T-helper 1 cell (primary cell): ENCODE data around the gene C12orf57.

Source experiments
- DNase-seq, 5 donors: peaks; one replicate each; pipeline ENCODE4 v3.0.0-alpha.2; 2012 to 2020

Gene C12orf57

DNA sequence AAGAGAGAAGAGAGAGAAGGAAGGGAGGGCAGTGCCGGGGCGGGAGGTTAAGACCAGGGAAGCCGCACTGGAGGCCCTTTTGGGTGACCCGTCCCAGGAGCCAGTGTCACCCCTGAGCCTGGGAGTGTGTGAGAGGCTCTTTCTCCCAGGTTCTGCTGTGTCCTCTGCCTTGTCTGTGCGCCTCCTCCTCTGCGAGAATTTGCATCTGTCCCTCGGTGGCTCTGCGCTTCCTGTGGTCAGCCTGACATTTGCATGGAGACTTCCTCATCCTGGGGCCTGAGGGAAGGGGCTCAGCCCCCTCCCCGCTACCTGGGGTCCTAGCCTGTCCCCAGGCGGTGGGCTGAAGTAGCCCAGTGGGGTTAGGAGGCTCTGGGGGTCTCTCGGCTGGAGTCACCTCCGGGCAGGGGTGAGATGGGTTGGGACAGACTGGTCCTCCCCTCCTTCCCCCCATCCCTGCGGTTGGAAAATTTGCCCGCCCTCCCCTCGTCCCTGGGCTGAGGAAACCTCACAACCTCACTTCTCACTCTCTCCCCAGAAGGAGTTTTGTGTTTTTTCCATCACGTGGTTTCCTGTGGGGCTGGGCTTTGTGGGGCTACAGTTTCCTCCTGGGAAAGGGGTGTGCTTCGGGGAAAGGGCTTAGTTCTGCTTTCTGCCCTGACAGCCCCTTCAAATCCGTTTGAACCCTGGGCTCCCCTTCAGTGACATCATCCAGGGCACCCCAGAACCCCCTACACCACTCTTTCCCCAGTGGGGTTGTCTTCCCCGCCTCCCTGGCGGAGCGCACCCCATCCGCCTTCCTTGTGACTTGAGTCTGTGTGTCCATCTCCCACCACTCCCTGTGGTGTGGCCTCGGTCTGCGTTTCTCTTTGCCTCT is 9.9 kb downstream of the C12orf57 start:
- DNase-seq = peak; percentile 60 to 75 (median 73)

GRCh38 chr12:6954316-6955107 is 10.7 kb downstream of the C12orf57 start:
- no peak for DNase-seq

DNA sequence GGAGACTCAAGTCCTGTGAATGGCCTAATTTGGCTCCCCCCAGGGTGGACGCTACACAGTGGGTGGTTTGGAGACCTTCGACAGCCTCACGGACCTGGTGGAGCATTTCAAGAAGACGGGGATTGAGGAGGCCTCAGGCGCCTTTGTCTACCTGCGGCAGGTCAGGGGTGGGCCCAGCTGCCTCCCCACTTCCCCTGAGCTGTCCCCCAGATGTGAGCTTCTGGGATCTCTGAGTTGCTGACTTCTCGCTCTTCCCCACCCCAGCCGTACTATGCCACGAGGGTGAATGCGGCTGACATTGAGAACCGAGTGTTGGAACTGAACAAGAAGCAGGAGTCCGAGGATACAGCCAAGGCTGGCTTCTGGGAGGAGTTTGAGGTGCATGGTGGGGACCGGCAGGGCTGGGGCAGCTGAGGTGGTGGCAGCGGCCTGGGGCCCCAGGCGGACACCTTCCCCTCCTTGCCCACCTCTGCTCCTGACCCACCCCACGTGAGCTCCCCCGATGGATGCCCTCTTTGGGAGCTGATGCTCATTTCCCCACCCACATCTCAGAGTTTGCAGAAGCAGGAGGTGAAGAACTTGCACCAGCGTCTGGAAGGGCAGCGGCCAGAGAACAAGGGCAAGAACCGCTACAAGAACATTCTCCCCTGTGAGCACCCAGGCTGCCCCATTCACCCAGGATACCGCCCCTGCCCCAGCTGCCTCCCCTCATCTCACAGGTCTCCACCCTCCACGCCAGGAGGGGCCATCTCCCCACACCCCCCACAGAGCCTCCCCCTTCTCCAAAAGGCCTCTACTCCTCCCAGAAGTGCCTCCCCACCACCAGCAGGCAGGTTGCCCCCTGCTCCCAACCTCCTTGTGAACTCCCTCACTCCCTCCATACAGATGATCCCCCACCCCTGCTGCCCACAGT is 11.5 kb downstream of the C12orf57 start:
- no peak for DNase-seq

- DNase-seq = no peak
These were observed 12.4 kb downstream of the C12orf57 start for GRCh38 chr12:6956021-6956727.

DNA sequence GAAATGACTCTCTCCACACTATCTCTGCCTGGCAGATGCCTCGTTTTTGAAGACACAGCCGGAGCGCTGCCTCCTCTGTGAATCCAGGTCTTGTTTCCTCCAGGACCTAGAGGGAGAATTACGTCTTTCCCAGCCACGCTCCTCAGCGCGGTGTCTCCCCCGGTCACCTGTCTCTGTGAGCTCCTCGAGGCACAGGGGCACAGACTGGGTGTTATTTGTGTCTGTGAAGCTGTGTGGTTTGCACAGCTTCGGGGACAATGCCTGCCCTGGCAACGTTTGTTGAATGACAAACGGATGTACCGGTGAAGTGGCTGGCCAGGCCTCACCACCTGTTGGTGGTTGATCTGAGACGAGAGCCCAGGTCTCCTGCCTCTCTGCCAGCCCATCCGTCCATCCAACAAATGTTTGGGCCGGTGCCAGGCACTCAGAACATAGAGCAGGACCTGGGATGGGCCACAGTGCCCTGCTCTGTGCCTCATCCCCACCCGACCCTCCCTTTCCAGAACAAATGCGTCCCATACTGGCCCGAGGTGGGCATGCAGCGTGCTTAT is 13.4 kb downstream of the C12orf57 start:
- DNase-seq = peak in 1 of 5 donors; percentile 47

DNA sequence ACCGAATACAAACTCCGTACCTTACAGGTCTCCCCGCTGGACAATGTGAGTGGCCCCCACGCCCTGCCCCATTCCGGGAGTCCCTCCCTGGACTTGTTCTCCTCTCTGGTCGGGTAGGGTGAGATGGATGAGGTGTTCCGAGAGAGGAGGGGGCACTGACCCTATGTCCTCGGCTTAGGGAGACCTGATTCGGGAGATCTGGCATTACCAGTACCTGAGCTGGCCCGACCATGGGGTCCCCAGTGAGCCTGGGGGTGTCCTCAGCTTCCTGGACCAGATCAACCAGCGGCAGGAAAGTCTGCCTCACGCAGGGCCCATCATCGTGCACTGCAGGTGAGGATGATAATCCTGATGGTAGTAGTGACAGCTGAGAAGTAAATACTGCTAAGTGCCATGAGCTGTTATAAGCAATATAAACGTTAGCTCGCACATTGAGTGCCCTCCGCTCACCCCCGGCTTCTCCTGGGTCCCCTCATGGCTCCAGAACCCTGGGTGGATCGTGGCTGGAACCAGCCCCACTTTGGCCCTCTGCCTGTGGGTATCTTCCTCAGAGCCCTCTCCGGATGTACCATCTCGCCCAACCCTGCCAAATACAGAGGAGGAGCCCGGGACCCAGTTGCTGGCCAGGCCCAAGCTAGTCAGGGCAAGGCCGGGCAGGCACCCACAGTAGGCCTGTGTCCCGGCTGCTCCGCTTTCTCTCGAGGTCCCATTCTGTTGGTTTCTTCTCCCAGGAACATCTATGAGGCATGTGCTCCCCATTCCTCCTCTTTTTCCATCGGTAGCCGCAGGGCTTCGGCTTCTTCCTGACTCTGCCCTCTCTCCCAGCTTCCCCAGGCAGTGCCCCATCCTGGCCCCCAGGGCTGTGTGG is 14.2 kb downstream of the C12orf57 start:
- no peak for DNase-seq

DNA sequence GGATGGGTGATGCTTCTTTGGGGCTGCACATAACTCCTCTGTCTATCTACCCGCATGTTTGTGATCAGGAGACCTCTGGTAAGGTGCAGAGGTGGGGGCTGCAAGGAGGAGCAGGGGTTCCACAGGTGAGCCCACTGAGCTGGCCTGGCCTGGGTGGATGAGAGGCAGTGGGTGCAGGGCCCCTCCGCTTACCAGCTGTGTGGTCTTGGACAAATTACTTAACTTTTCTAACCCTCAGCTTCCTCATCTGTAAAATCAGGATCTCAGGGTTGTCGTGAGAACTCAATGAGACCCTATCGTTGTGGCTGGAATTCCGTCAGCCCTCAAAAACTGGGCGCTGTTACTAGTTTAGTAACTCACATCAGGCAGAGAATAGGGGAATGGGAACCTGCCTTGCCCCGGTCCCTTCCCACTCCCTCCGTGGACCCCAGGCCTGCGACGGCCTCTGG is 14.8 kb downstream of the C12orf57 start:
- no peak for DNase-seq

DNA sequence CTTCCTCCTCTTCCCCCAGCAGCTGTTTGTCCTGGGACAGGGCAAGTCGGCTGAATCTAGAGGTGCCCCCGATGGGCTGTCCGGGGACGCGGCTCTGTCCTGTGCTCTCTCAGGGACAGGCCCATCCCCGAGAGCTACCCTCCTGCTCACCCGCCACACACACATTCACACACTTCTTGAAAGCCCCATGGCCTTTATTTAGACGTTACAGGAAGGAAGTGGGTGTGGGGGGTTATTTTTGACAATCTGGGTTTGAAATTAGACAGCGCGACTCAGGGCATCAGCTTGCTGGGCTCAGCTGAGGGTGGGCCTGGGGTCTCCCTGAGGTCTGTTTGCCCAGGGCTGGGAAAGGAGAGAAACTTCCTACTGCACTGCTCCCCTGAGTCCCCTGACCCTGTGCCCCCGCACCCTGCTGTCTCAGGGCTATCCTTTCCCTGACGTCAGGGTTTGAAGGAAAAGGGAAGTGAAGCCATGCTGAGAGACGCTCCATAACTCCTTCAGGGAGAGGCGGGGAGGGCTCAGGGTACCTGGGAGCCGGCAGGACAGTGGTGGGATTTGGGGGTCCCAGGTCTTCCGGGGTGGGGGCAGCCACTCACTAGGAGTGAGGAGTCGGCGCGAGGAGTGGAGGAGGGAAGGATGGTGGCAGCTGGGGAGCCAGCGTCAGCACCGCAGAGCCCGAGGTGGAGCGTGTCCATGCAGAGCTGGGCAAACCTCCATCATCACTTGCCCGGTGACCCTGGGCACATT is 15.4 kb downstream of the C12orf57 start:
- peak; percentile 62 to 83 (median 73) for DNase-seq

GRCh38 chr12:6959805-6960592 is 16.2 kb downstream of the C12orf57 start:
- DNase-seq = no peak

DNA sequence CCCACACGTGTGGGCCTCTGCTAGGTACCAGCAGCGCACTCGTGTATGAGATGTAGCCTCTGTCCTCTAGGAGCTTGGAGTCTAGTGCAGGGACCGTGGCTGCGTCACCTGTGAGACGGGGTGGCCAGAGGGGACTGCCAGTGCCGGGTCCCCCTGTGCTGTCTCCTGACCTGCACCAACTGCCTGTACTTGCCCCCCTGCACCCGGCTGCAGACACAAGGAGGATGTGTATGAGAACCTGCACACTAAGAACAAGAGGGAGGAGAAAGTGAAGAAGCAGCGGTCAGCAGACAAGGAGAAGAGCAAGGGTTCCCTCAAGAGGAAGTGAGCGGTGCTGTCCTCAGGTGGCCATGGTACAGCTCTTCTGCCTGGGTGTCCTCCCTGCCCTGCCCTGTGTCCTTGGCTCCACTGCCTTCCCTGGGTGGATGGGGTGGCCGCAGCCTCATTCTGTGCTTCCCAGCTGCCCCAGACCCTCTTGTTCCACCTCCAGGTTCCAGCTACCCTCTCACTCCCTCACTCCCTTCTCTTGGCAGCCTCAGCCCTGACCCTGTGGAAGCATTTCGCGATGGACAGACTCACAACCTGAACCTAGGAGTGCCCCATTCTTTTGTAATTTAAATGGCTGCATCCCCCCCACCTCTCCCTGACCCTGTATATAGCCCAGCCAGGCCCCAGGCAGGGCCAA is 16.9 kb downstream of the C12orf57 start:
- DNase-seq = peak in 1 of 5 donors; percentile 85

DNA sequence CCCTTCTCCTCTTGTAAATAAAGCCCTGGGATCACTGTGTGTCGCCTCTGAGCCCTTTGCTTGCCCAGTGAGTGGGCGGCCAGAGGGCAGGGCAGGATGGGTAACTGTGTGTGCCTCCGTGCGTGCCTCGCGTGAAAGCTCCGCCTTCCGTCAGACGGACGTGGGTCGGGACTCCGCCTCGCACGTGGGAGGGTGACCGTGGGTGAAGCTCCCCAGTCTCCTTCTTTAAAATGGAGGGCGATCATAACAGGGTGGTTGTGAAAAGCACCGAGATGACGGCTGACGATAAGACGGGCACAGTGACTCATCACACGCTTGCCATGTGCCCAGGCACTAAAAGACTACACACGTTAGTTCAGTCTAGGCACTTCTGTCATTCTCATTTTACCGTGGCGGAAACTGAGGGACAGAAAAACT is 17.5 kb downstream of the C12orf57 start:
- DNase-seq = peak; percentile 79 to 93 (median 85)

DNA sequence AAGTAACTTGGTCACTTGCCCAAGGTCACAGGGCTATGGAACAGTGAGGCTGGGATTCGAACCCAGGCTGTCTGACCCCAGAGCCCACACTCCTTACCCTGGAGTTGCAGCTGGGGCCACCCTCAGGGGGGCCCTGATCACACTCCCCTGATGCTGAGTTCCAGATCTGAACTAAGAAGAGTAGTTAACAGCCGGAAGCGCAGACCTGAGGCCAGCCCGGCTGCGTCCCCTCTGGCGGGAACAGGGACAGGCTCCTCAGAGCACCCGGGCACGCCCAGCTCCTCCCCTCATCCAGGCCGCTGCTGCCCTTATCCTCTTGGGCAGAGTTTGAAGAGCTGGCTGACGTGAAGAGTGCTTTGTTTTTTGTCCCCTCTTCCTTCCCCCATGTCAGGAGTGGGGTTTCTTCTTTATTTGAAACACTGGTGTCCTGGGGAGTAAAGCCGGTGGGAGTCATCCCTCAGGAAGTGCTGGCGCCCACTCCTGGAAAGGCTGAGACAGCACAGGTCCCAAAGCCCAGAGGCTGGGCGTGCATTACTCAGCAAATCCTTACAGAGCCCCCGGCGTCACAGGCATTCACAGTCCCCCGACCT is 18.0 kb downstream of the C12orf57 start:
- peak in 2 of 5 donors; percentile 46 to 77 for DNase-seq

- DNase-seq = no peak
These were observed 18.6 kb downstream of the C12orf57 start for GRCh38 chr12:6962285-6963015.

DNA sequence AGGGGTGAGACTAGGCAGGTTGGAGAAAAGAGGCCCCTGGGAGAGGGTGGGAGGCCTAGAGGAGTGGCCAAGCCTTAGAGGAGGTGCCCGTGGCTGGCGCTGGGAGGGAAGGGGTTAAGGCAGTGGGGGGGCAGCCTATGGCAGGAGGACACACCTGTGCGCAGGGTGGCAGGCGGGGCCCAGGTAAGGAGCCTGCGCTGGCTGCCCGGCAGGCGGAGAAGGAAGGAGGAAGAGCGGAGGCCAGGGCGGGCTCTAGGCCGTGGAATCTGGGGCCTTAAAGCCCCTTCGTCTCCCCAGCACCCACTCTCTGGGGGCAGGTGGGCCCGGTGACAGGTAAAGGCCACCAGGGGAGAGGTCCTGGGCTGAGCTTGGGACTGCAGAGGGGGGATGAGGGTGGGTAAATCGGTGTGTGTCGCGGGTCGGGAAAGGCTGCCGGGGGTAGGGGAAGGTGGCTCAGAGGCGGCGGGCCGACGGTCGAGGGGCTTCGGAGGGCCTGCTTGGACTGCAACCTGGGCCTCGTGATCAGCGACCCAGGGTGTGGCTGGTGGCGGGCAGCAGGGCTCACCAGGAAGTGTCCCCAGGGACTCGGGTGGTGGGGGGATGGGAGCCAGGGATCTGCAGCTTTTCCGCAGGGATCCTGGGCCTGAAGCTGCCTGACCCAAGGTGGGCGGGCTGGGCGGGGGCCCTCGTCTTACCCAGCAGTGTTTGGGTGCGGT is 19.4 kb downstream of the C12orf57 start:
- no peak for DNase-seq

DNA sequence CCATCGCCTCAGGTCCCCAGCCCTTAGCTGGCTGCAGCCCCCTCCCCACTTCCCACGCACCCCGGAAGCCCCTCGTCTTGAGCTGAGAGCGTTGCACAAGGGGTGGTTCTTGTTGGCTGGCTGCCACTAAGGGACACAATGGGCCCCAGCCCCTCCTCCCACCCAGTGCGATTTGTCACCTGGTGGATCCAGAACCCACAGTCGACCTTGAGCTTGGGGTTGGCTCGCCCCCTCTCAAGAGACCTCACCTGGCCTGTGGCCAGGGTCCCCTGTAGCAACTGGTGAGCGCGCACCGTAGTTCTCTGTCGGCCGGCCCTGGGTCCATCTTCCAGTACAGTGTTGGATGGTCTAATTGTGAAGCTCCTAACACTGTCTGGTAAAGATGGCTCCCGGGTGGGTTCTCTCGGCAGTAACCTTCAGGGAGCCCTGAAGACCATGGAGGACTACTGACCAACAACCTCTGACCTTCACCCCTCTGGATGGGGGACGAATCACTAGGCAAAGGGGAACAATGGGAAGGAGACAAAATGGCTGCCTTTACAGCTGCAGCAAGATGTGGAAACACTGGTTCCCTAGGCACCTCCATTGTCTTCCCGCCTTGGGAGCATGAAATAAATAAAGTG is 20.1 kb downstream of the C12orf57 start:
- DNase-seq = no peak

- DNase-seq = no peak
These were observed 20.8 kb downstream of the C12orf57 start for GRCh38 chr12:6964605-6965025.
